Thyroid gland (tissue), 4 donors: ENCODE measurements around the gene FAM222B.

Source experiments
- CTCF ChIP-seq, 6 experiments: fragments of 200-600 bp in 3 of 6; fragments of 450-650 bp in 3 of 6; sonication (generic) in 3 of 6; IDR thresholded peaks; one replicate each; pipeline ENCODE4 v1.5.1; 2016 to 2019; ENCODE audit warnings: antibody characterized with exemption in 6 of 6, mild to moderate bottlenecking in 2 of 6, inconsistent platforms in 1 of 6, moderate library complexity in 1 of 6
- POLR2A ChIP-seq, 2 donors: fragments of 450-650 bp; IDR thresholded peaks; one replicate each; pipeline ENCODE4 v1.6.1; 2017; ENCODE audit warnings: antibody characterized with exemption in 2 of 2, mild to moderate bottlenecking in 2 of 2, moderate library complexity in 1 of 2

- TF ChIP-seq CTCF (IDR thresholded peaks at IDR 0.05): no peak
- no peak for TF ChIP-seq POLR2A (IDR thresholded peaks at IDR 0.05)
These were observed 129.7 kb downstream of the FAM222B start for GRCh38 chr17:28712705-28713415.
